ENCODE measurements around the gene RAMP1. TPM values are rescaled to one million over a fixed set of nuclear protein-coding genes. Genes with fewer than 3 reads are reported as not detected.
A peak's percentile ranks its signal among the peaks of the same experiment; 100 is the strongest.

The RAMP1 gene
- total RNA-seq, 1 donor from 2014 or later, result 215 TPM

- DNase-seq (ENCODE audit: low spot score), result no peak
Measured at GRCh38 chr2:237876951-237877491, 17.6 kb downstream of the RAMP1 start.

GRCh38 chr2:237877576-237878307, 18.3 kb downstream of the RAMP1 start:
- no peak for DNase-seq (ENCODE audit: low spot score)

GRCh38 chr2:237878321-237879057, 19.1 kb downstream of the RAMP1 start:
- no peak for DNase-seq (ENCODE audit: low spot score)

DNA sequence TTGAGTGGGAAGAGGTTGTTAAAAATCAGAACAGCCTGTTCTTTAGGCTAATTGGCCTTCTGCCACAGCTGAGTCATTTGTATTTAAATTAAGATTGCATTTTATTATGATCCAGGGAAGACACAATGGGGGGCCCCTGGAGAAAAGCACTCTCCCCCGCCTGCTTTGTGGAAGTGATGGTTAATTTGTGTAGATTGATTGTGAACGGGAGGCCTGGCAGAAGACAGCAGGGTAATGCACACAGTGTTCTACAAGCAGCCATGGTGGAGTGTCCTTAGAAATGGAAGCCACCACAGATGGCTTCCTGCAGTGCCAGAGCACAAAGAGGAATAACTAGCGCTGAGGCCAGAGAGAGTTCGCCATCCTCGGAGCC, 19.6 kb downstream of the RAMP1 start:
- DNase-seq (ENCODE audit: low spot score), result no peak

- DNase-seq (ENCODE audit: low spot score), result no peak
Measured at GRCh38 chr2:237879991-237880560, 20.7 kb downstream of the RAMP1 start.

DNA sequence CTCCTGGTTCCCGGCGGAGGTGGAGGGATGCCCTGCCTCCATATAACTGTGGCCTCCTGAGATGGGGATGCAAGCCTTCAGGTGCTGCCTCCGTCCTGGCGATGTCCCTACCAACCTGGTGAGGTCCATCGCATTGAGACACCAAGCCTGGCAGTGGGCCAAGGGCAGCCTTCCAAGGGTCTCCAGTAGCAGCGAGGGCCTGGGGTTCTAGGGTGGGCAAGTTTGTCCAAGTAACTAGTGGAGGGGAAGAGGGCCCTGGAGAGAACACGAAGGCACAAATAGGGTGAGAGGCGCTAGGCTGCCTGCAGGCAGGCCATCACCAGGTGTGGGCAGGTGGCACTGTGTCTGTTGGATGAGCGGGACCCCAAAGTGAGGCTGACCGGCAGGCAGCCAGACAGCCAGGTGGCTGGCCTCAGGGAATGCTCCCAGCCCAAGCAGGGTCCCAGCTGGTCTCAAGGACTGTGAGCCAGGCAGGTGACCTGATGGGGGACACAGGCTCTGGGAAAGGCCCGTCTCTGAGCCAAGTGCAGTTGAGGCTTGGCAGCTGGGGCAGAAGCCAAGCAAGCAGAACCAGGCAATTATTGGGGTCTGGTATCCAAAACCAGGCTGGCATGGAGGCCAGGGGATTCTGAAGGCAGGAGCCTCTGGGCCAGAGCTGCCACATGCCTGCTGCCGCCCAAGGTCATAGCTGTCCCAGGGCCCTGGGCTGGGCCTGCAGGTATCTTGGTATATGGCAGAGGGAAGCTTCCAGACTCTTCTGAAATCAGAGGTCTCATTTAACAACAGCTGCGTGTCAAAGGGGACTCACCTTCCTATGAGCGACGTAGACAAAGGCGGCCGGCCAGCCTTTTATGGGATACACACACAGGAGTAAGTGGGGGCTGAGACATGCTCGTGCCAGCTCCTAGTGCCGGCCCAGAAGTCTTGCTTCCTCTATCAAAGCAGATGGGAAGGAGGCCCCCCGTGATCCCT, 23.4 kb downstream of the RAMP1 start:
- DNase-seq (ENCODE audit: low spot score), result no peak

DNA sequence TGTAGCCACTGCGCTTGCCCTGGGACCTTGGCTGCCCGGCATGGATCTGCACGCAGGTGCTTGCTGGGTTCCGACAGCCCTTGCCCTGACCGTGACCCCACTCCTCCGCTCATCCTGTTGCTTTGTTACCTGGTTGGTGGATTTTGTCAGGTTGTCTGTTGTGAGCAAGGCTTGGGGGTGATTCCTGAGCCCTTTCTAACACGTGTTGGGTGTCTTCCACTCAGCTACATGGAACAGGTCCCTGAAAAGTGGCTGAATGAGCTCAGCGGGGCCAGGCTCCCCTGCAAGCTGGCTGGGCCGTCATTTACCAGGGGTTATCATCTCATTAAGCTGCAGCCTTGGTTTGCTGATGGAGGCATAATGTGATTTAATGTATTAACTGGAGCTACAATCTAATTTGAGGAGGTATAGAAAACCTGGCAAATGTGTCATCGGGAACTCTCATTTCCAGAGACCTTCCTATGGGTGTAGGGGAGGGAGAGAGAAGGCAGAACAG, 24.6 kb downstream of the RAMP1 start:
- no peak for DNase-seq (ENCODE audit: low spot score)

GRCh38 chr2:237884681-237885080, 25.3 kb downstream of the RAMP1 start:
- DNase-seq (ENCODE audit: low spot score), result no peak

DNA sequence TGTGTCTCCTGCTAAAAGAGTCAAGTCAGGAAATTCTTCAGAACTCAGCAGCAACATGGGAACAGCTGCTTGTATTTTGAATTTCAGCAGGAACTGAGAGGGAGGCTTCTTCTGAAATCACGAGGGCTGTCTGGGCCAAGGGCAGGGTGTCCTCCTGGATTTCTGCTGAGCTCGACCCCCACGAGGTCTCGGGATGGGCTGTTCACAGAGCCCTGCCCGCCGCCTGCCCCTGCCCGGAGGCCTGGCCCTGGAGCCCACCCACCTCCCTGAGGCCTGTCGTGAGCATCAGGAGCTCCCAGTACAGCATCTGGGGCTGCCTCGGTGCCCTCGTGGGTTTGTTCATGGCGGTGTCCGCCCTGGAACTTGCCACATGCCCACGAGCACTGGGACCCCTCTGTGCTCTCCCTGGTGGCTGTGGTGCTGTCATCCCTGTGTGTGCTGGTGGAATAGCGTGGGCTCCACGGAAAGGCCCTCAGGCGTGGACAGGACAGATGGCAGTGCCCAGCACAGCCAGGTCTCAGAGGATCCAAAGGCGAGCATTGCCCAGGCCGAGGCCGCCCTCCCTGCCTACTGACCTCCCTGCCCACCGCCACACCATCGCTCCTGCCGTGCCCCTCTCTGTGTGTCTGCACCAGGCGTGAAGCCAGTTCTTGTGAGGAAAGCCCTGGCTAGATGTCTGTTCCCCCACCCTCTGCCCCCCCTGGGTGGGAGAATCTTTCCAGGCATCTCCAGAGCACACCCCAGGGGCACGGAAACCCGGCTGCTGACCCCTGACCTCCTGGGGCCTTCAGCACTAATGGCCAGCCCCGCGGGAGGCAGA, 25.9 kb downstream of the RAMP1 start:
- no peak for DNase-seq (ENCODE audit: low spot score)

DNA sequence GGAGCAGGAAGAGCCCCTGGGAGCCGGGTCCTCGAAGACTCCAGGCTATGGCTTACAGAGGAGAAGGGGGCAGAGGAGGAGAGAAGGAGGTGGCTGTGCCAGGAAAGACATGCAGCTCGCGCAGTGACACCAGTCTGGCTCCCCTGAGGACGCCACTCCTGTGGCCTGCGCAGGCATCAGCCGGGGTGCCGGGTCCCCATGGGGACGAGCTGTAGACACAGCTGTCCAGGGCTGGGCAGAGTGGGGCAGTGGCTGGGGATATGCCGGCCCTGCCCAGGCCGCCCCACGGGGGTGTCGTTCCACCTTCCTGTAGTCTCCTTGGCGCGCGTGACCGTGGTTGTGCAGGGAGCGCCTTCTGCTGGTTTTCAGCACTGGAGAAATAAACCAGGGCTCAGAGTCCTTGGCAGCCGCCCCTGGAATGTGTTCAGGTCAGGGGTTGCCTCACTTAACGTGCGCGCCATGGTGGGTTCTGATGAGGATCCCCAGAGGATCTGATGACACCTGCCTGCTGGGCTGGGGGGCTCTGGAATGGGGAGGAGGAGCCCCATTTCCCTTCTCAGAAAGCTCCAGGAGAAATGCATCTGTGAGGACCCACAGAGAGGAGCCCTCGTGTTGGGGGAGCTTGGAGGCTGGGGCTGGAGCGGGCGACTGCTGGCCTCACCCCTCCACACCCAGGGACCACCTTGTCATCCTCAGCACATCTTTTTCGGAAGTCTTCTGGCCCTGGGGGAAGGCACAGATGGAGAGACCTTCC, 26.7 kb downstream of the RAMP1 start:
- peak; percentile 74 for DNase-seq (ENCODE audit: low spot score)

- peak; percentile 80 for DNase-seq (ENCODE audit: low spot score)
Measured at GRCh38 chr2:237886685-237887481, 27.5 kb downstream of the RAMP1 start.

- DNase-seq (ENCODE audit: low spot score), result no peak
Measured at GRCh38 chr2:237888389-237888788, 29.0 kb downstream of the RAMP1 start.

DNA sequence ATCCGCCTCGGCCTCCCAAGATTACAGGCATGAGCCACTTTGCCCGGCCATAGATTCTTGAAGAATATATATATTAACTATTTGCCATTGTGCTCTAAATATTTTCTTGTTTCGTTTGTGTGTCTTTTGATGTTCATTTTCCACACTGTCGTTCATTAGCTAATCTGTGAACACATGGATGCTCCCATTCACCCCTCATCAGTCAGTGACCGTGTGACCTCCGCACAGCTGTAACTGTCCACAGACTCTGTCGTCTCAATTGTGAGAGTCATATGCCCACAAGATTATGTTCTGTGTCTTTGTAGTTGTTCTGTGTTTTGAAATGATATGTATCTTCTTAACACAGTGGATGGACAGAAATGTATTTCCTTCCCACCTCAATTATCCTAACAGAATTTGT, 29.6 kb downstream of the RAMP1 start:
- DNase-seq (ENCODE audit: low spot score), result no peak

DNA sequence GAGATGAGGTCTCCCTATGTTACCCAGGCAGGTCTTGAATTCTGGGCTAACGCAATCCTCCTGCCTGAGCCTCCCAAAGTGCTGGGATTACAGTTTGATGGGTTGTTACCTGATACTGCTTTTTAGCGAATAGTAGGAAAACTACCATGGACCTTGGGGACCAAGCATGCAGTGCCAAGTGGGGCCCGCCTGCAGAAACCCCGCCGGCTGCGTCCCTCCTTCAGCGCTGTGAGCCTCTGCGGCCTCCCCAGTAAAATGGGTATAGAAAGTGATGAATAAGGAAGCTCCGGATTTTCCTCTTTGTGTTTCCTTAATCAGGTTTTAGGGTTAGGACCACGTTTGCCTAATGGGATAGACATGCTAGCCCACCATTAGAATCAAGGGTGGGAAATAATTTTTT, 30.4 kb downstream of the RAMP1 start:
- no peak for DNase-seq (ENCODE audit: low spot score)

DNA sequence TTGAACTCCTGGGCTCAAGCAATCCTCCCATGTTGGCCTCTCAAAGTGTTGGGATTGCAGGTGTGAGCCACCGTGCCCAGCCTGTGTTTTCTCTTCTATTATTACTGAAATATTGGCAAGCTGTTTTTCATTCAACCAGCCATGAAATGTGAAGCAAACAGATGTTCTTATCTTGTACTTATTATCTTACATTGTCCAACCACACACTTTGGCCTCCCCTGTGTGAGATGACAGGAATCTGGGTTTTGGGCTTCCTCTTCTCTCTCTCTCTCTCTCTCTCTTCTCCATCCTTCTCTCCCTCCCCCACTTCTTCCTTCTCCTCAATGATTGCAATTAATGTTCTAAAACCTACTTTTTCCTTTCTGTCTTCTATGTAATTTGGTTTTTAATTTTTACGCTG, 33.1 kb downstream of the RAMP1 start:
- DNase-seq (ENCODE audit: low spot score), result no peak

DNA sequence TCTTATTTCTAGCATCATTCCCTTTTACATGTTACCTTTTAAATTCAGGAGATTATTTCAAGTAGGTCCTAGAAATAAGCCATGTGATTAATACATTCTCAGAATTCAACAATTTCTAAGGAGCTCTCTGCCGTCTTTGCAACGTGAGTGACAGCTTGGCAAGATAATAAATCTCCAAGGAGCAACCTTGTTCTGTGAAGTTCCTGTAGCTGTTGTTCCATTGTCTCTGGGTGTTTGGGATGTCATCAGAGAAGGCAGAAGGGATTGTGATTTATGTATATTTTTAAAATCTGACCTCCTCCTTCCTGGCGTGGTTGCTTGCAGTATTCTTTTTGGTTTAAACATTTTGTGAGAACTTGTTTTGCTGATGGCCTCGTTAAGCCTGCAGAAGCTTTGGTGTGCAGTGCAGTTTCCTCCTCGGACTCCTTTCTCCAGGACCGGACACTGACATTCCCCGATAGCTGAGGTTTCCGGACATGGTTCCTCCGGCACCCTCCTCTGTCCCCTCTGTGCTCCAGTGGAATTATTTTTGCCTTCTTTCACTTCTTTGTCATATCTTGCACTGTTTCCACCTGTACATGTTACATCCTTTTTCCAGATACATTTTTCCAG, 33.7 kb downstream of the RAMP1 start:
- DNase-seq (ENCODE audit: low spot score), result no peak

- DNase-seq (ENCODE audit: low spot score), result no peak
Measured at GRCh38 chr2:237894396-237894979, 35.1 kb downstream of the RAMP1 start.

GRCh38 chr2:237894986-237895543, 35.6 kb downstream of the RAMP1 start:
- no peak for DNase-seq (ENCODE audit: low spot score)
